Cardiac fibroblast (primary cell): Measurements from ENCODE around the gene CDK15.

ENCODE experiments used
- DNase-seq, 2 donors: peaks; one replicate each; pipeline versions ENCODE4 v3.0.0 to v3.0.0-alpha.2; 2010; ENCODE audit warnings: low read depth in 2 of 2
- H3K4me3 ChIP-seq, 2 donors: replicated peaks in 1 of 2; 1 replicate in 1 of 2; 2 replicates in 1 of 2; pipeline ENCODE4 v1.5.1; 2011; ENCODE audit warnings: low read depth in 2 of 2, low read length in 2 of 2, mild to moderate bottlenecking in 2 of 2, moderate library complexity in 1 of 2
- CTCF ChIP-seq: IDR thresholded peaks from one replicate; pipeline ENCODE4 v1.5.1; 2011; ENCODE audit warnings: low read depth, mild to moderate bottlenecking, low read length, inconsistent platforms

Gene CDK15

GRCh38 chr2:201904538-201905420 is 98.4 kb downstream of the CDK15 start:
- no peak for TF ChIP-seq CTCF
- DNase-seq, result no peak
- H3K4me3 ChIP-seq, result no peak overlapping the region

- H3K4me3 ChIP-seq, result no peak overlapping the region
- no peak for TF ChIP-seq CTCF
- peak in 1 of 2 donors; percentile 6 for DNase-seq
Observed at GRCh38 chr2:201906777-201907562, 100.6 kb downstream of the CDK15 start.

GRCh38 chr2:201907563-201907881 is 101.2 kb downstream of the CDK15 start:
- peak in 1 of 2 donors; percentile 22 for DNase-seq
- TF ChIP-seq CTCF, result no peak
- H3K4me3 ChIP-seq, result no peak overlapping the region

GRCh38 chr2:201908901-201909300 is 102.6 kb downstream of the CDK15 start:
- no peak overlapping the region for H3K4me3 ChIP-seq
- DNase-seq, result peak in 1 of 2 donors; percentile 52
- TF ChIP-seq CTCF, result no peak

GRCh38 chr2:201909348-201909747 is 103.0 kb downstream of the CDK15 start:
- TF ChIP-seq CTCF, result no peak
- DNase-seq, result peak; percentile 19 to 82
- no peak overlapping the region for H3K4me3 ChIP-seq

- no peak for TF ChIP-seq CTCF
- peak; percentile 40 to 60 for DNase-seq
- H3K4me3 ChIP-seq, result no peak overlapping the region
Observed at GRCh38 chr2:201909961-201910361, 103.6 kb downstream of the CDK15 start.
